ENCODE data around the gene PKN3.

GRCh38 chr9:128732576-128732975, 30.3 kb downstream of the PKN3 start:
- TF ChIP-seq CTCF (IDR thresholded peaks at IDR 0.05) (no peak), POLR2AphosphoS5 (IDR thresholded peaks at IDR 0.05) (no peak)

Measured in upper lobe of left lung (tissue), 4 donors.